ENCODE results near the gene CACNB2.

DNA sequence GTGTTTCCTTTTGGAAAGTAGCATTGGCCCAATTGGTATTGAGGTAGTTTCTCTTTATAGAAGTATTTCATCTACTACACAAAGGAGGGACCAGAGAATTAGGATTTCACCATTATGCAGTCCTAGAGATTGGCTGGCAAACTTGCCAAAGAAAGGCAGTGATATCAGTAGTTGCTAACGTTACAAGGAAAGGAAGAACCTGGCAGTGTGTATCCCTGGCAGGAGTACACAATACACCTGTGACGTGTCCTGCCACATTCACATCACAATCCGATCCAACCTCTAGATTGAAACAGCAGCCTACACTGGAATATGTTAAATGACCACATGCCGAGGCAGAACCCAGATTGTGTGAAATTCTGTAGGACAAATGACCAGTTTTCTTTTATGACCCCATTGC lies 81.7 kb downstream of the CACNB2 start:
- TF ChIP-seq POLR2AphosphoS5 (IDR thresholded peaks at IDR 0.05) (no peak), CTCF (IDR thresholded peaks at IDR 0.05) (no peak)

Measured in prostate gland (tissue), 2 donors.